Testis (tissue), 2 donors: ENCODE results near the gene DNAJA2.

Experiments used
- POLR2A ChIP-seq: fragments of 450-650 bp; IDR thresholded peaks from one replicate; pipeline ENCODE4 v1.6.1; 2017; ENCODE audit warnings: antibody characterized with exemption, mild to moderate bottlenecking, moderate library complexity
- TF ChIP-seq, protein P1 (sequence below), 3 experiments: fragments of 450-650 bp in 2 of 3; fragments of 200-600 bp in 1 of 3; sonication (generic) in 1 of 3; IDR thresholded peaks; one replicate each; pipeline ENCODE4 v1.5.1; 2016 to 2019; ENCODE audit warnings: antibody characterized with exemption in 3 of 3, mild to moderate bottlenecking in 2 of 3, moderate library complexity in 1 of 3

GRCh38 chr16:47013910-47014309 is 40.4 kb upstream of the DNAJA2 start:
- TF ChIP-seq, protein P1, sequence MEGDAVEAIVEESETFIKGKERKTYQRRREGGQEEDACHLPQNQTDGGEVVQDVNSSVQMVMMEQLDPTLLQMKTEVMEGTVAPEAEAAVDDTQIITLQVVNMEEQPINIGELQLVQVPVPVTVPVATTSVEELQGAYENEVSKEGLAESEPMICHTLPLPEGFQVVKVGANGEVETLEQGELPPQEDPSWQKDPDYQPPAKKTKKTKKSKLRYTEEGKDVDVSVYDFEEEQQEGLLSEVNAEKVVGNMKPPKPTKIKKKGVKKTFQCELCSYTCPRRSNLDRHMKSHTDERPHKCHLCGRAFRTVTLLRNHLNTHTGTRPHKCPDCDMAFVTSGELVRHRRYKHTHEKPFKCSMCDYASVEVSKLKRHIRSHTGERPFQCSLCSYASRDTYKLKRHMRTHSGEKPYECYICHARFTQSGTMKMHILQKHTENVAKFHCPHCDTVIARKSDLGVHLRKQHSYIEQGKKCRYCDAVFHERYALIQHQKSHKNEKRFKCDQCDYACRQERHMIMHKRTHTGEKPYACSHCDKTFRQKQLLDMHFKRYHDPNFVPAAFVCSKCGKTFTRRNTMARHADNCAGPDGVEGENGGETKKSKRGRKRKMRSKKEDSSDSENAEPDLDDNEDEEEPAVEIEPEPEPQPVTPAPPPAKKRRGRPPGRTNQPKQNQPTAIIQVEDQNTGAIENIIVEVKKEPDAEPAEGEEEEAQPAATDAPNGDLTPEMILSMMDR (IDR thresholded peaks at IDR 0.05), result no peak
- no peak for TF ChIP-seq POLR2A
